Sigmoid colon (tissue), 7 donors: ENCODE measurements around the gene VGF. TPM values are rescaled to one million over a fixed set of nuclear protein-coding genes. Genes with fewer than 3 reads are reported as not detected.
A peak's percentile ranks its signal among the peaks of the same experiment; 100 is the strongest.

Experiments used
- DNase-seq: peaks from one replicate; pipeline ENCODE4 v3.0.0-alpha.2; 2019
- H3K27ac ChIP-seq, 4 donors: fragments of 200-600 bp; sonication (generic); one replicate each; pipeline ENCODE4 v1.5.1; 2016 to 2019; ENCODE audit warnings: mild to moderate bottlenecking in 1 of 4
- H3K27me3 ChIP-seq, 3 donors: fragments of 200-600 bp; sonication (generic); one replicate each; pipeline ENCODE4 v1.5.1; 2019; ENCODE audit warnings: mild to moderate bottlenecking in 1 of 3
- H3K36me3 ChIP-seq, 4 donors: fragments of 200-600 bp; sonication (generic); one replicate each; pipeline ENCODE4 v1.5.1; 2016 to 2019
- H3K4me1 ChIP-seq, 4 donors: fragments of 200-600 bp; sonication (generic); one replicate each; pipeline ENCODE4 v1.5.1; 2017 to 2019
- H3K4me3 ChIP-seq, 4 donors: fragments of 200-600 bp; sonication (generic); one replicate each; pipeline ENCODE4 v1.5.1; 2017 to 2019; ENCODE audit warnings: mild to moderate bottlenecking in 2 of 4, moderate library complexity in 1 of 4
- H3K9me3 ChIP-seq, 4 donors: fragments of 200-600 bp in 3 of 4; sonication (generic) in 3 of 4; one replicate each; pipeline versions ENCODE4 v1.5.1 to v1.6.1; 2013 to 2019
- EP300 ChIP-seq, 4 donors: sonication (generic); formaldehyde crosslinking; IDR thresholded peaks; one replicate each; pipeline ENCODE4 v1.6.1; 2017; ENCODE audit warnings: antibody characterized with exemption in 4 of 4
- POLR2A ChIP-seq, 2 donors: fragments of 450-650 bp; IDR thresholded peaks; one replicate each; pipeline ENCODE4 v1.6.1; 2016; ENCODE audit warnings: antibody characterized with exemption in 2 of 2, mild to moderate bottlenecking in 2 of 2, moderate library complexity in 2 of 2
- POLR2AphosphoS5 ChIP-seq, 4 donors: sonication (generic); formaldehyde crosslinking; IDR thresholded peaks; one replicate each; pipeline ENCODE4 v1.6.1; 2017; ENCODE audit warnings: antibody characterized with exemption in 4 of 4
- WGBS, 2 donors: extraction: QIAGEN DNeasy Blood & Tissue Kit; methylation state at CpG; one replicate each; pipeline ENCODE4 v1.1.7; 2013; 5-methylcytosine and 5-hydroxymethylcytosine counted together
- intact Hi-C: fragments of 100-400 bp; cut with DNase I; formaldehyde crosslinking; loops from one replicate; pipeline ENCODE4 v1.15.1; 2023
- polyA plus RNA-seq, 3 donors: library from polyadenylated mRNA; stranded (reverse); fragments of 200-250 nt; gene quantifications; one replicate each; pipeline ENCODE4 v1.2.3, GENCODE V29; 2013
- total RNA-seq, 4 donors: library from RNA; depleted of rRNA; stranded (reverse); fragments of >200 nt; gene quantifications; one replicate each; pipeline ENCODE4 v1.1.0, GENCODE V29; 2016
- TF ChIP-seq, protein P1 (sequence below), 4 experiments: fragments of 450-650 bp in 3 of 4; fragments of 200-600 bp in 1 of 4; IDR thresholded peaks; one replicate each; pipeline ENCODE4 v1.5.1; 2016 to 2019; ENCODE audit warnings: antibody characterized with exemption in 4 of 4, mild to moderate bottlenecking in 3 of 4, moderate library complexity in 2 of 4
- donor health status: healthy with polysubstance abuse.
- donor health status: Bipolar disorder and iron deficiency.
- donor health status: healthy.

Gene VGF
- total and polyA plus RNA-seq, 7 donors: 0.54 to 0.68 (median 0.55) TPM; not detected in 4

- Histone ChIP-seq H3K27me3 (peaks cover 55 to 84% (median 74%) of the 10 kb centered on the region in 3 donors), H3K36me3 (peaks cover 5 to 30% (median 15%) of the 10 kb centered on the region in 4 donors), H3K9me3 (no peaks in the 10 kb centered on the region), H3K4me3 (peak overlapping the region in 3 of 4 donors; percentile 12 to 35 (median 25)), H3K27ac (no peak overlapping the region), H3K4me1 (peaks cover 0 to 42% (median 42%) of the 10 kb centered on the region in 4 donors)
- TF ChIP-seq, protein P1, sequence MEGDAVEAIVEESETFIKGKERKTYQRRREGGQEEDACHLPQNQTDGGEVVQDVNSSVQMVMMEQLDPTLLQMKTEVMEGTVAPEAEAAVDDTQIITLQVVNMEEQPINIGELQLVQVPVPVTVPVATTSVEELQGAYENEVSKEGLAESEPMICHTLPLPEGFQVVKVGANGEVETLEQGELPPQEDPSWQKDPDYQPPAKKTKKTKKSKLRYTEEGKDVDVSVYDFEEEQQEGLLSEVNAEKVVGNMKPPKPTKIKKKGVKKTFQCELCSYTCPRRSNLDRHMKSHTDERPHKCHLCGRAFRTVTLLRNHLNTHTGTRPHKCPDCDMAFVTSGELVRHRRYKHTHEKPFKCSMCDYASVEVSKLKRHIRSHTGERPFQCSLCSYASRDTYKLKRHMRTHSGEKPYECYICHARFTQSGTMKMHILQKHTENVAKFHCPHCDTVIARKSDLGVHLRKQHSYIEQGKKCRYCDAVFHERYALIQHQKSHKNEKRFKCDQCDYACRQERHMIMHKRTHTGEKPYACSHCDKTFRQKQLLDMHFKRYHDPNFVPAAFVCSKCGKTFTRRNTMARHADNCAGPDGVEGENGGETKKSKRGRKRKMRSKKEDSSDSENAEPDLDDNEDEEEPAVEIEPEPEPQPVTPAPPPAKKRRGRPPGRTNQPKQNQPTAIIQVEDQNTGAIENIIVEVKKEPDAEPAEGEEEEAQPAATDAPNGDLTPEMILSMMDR (IDR thresholded peaks at IDR 0.05): no peak
- no peak for TF ChIP-seq EP300 (IDR thresholded peaks at IDR 0.05)
- no peak for DNase-seq
- intact Hi-C loops: loop anchor here (10.0 kb wide), 1 partner anchor 269 kb away; the partner anchor contains the start of gene ACHE
- WGBS, 2 donors: 1% methylated on average over 82 to 92 of the region's 92 CpGs
These were observed 1.9 kb downstream of the VGF start for GRCh38 chr7:101163279-101164070.

GRCh38 chr7:101162551-101163278 is 2.7 kb downstream of the VGF start:
- no peak for DNase-seq
- no peaks in the 10 kb centered on the region for H3K9me3 ChIP-seq
- peaks cover 0 to 42% (median 42%) of the 10 kb centered on the region in 4 donors for H3K4me1 ChIP-seq
- peaks cover 5 to 38% (median 17%) of the 10 kb centered on the region in 4 donors for H3K36me3 ChIP-seq
- H3K27me3 ChIP-seq: peaks cover 49 to 77% (median 66%) of the 10 kb centered on the region in 3 donors
- H3K4me3 ChIP-seq: peak overlapping the region in 3 of 4 donors; percentile 12 to 35 (median 25)
- intact Hi-C loops: loop anchor here (10.0 kb wide), 1 partner anchor 268 kb away; the partner anchor contains the start of gene ACHE
- H3K27ac ChIP-seq: no peak overlapping the region
- 2% methylated on average over 74 of the region's 74 CpGs for WGBS, 2 donors
- TF ChIP-seq, protein P1 (IDR thresholded peaks at IDR 0.05): no peak
- TF ChIP-seq POLR2A (IDR thresholded peaks at IDR 0.05): no peak

DNA sequence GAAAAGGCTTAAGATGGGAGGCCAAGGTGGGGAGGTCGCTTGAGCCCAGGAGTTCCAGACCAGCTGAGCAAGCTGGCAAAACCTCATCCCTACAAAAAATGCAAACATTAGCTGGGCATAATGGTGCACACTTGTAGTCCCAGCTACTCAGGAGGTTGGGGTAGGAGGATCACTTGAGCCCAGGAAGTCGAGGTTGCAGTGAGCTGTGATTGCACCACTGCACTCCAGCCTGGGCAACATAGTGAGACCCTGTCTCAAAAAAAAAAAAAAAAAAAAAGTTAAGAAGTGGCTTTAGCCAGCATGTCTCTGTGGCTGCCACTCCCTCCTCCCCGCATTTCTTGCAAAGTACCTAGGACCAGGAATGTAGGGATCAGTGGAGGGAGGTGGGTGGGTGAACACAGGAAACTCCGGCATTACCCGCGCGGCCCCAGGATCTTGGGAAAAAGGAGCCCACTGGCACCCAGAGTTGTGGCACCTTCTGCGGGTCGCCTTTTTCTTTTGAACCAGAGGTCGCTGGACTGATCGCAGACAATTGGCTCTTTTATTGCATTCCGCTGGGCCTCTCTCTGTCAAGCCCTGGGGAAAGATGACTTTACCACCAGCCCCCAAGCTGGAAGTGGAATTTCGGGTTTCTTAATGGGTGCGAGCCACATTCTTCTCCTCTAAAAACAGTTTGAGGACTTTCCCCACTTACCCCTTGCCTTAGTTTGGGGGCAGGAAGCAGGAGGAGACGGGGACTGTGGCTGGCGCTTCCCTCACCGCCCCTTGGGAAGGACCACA is 3.5 kb downstream of the VGF start:
- Histone ChIP-seq H3K27ac (no peak overlapping the region), H3K36me3 (peaks cover 5 to 46% (median 17%) of the 10 kb centered on the region in 4 donors), H3K4me3 (no peak overlapping the region), H3K9me3 (no peaks in the 10 kb centered on the region), H3K4me1 (peaks cover 0 to 42% (median 41%) of the 10 kb centered on the region in 4 donors), H3K27me3 (peaks cover 42 to 68% (median 58%) of the 10 kb centered on the region in 3 donors)
- TF ChIP-seq EP300 (IDR thresholded peaks at IDR 0.05): no peak
- intact Hi-C loops: loop anchor here (10.0 kb wide), 1 partner anchor 267 kb away; the partner anchor contains the start of gene ACHE
- 78 to 80% methylated on average over 17 of the region's 17 CpGs for WGBS, 2 donors
- DNase-seq: no peak

- H3K9me3 ChIP-seq: no peaks in the 10 kb centered on the region
- H3K27ac ChIP-seq: no peak overlapping the region
- peaks cover 0 to 38% (median 36%) of the 10 kb centered on the region in 4 donors for H3K4me1 ChIP-seq
- peaks cover 5 to 48% (median 17%) of the 10 kb centered on the region in 4 donors for H3K36me3 ChIP-seq
- no peak overlapping the region for H3K4me3 ChIP-seq
- TF ChIP-seq, protein P1 (IDR thresholded peaks at IDR 0.05): no peak
- TF ChIP-seq POLR2AphosphoS5 (IDR thresholded peaks at IDR 0.05): no peak
- TF ChIP-seq POLR2A (IDR thresholded peaks at IDR 0.05): no peak
- no peak for TF ChIP-seq EP300 (IDR thresholded peaks at IDR 0.05)
- DNase-seq: no peak
- intact Hi-C loops: loop anchor here (10.0 kb wide), 1 partner anchor 266 kb away; the partner anchor contains the start of gene ACHE
- H3K27me3 ChIP-seq: peaks cover 34 to 59% (median 48%) of the 10 kb centered on the region in 3 donors
These were observed 4.5 kb downstream of the VGF start for GRCh38 chr7:101160910-101161309.
